Parathyroid adenoma (tissue), 2 donors: Measurements from ENCODE around the gene NBEAL2.
"Not testable (repeated sequence)": the region's sequence is repeated elsewhere in the genome, so short reads cannot be mapped to it uniquely, and the experiment has no call there.

Source experiments
- H2AFZ ChIP-seq: fragments of 300-600 bp; sonication (generic); one replicate; pipeline ENCODE4 v1.7.0; 2017; ENCODE audit warnings: antibody characterized with exemption, mild to moderate bottlenecking
- H3K27ac ChIP-seq: fragments of 300-600 bp; sonication (generic); one replicate; pipeline ENCODE4 v1.7.0; 2017
- H3K27me3 ChIP-seq: fragments of 300-600 bp; sonication (generic); one replicate; pipeline ENCODE4 v1.7.0; 2017; ENCODE audit warnings: low read length; ENCODE audit not compliant: control insufficient read depth, insufficient read depth
- H3K36me3 ChIP-seq: fragments of 300-600 bp; sonication (generic); one replicate; pipeline ENCODE4 v1.7.0; 2017; ENCODE audit warnings: low read length; ENCODE audit not compliant: control insufficient read depth, insufficient read depth
- H3K4me1 ChIP-seq: fragments of 300-600 bp; sonication (generic); one replicate; pipeline ENCODE4 v1.7.0; 2017; ENCODE audit warnings: control low read depth
- H3K4me2 ChIP-seq: fragments of 300-600 bp; sonication (generic); one replicate; pipeline ENCODE4 v1.7.0; 2017; ENCODE audit warnings: low read length
- H3K4me3 ChIP-seq: fragments of 300-600 bp; sonication (generic); one replicate; pipeline ENCODE4 v1.7.0; 2017; ENCODE audit warnings: low read depth, low read length
- H3K79me2 ChIP-seq: fragments of 300-600 bp; sonication (generic); one replicate; pipeline ENCODE4 v1.7.0; 2017; ENCODE audit warnings: control low read depth
- H3K9ac ChIP-seq: fragments of 300-600 bp; sonication (generic); one replicate; pipeline ENCODE4 v1.7.0; 2017; ENCODE audit warnings: mild to moderate bottlenecking
- H3K9me3 ChIP-seq: fragments of 300-600 bp; sonication (generic); one replicate; pipeline ENCODE4 v1.7.0; 2017; ENCODE audit warnings: low read length; ENCODE audit not compliant: control insufficient read depth
- CTCF ChIP-seq: fragments of 300-600 bp; sonication (generic); IDR thresholded peaks from one replicate; pipeline ENCODE4 v1.7.0; 2017; ENCODE audit warnings: antibody characterized with exemption, mild to moderate bottlenecking
- donor health status: primary hyperparathyroidism.

Gene NBEAL2

GRCh38 chr3:47019201-47019600, 39.7 kb downstream of the NBEAL2 start:
- H3K4me1 ChIP-seq: peaks cover 2% of the 10 kb centered on the region
- no peaks in the 10 kb centered on the region for H3K36me3 ChIP-seq
- no peak overlapping the region for H3K4me3 ChIP-seq
- TF ChIP-seq CTCF: no peak
- H3K9ac ChIP-seq: no peak overlapping the region
- H3K27ac ChIP-seq: no peak overlapping the region
- H3K27me3 ChIP-seq: no peaks in the 10 kb centered on the region
- H3K9me3 ChIP-seq: no peaks in the 10 kb centered on the region
- H3K4me2 ChIP-seq: no peak overlapping the region
- H3K79me2 ChIP-seq: peaks cover 21% of the 10 kb centered on the region
- no peak overlapping the region for H2AFZ ChIP-seq

- no peaks in the 10 kb centered on the region for H3K27me3 ChIP-seq
- no peaks in the 10 kb centered on the region for H3K36me3 ChIP-seq
- peaks cover 30% of the 10 kb centered on the region for H3K79me2 ChIP-seq
- no peak overlapping the region for H2AFZ ChIP-seq
- no peak overlapping the region for H3K4me2 ChIP-seq
- TF ChIP-seq CTCF: no peak
- H3K4me1 ChIP-seq: peaks cover 2% of the 10 kb centered on the region
- no peak overlapping the region for H3K9ac ChIP-seq
- no peak overlapping the region for H3K4me3 ChIP-seq
- H3K9me3 ChIP-seq: no peaks in the 10 kb centered on the region
- no peak overlapping the region for H3K27ac ChIP-seq
These were observed 40.8 kb downstream of the NBEAL2 start for GRCh38 chr3:47020311-47020710.

- H3K4me3 ChIP-seq: no peak overlapping the region
- peaks cover 33% of the 10 kb centered on the region for H3K79me2 ChIP-seq
- no peaks in the 10 kb centered on the region for H3K9me3 ChIP-seq
- H3K27me3 ChIP-seq: no peaks in the 10 kb centered on the region
- no peak overlapping the region for H3K27ac ChIP-seq
- peaks cover 2% of the 10 kb centered on the region for H3K4me1 ChIP-seq
- no peak overlapping the region for H2AFZ ChIP-seq
- H3K9ac ChIP-seq: no peak overlapping the region
- H3K4me2 ChIP-seq: no peak overlapping the region
- no peaks in the 10 kb centered on the region for H3K36me3 ChIP-seq
- TF ChIP-seq CTCF: no peak
These were observed 43.2 kb downstream of the NBEAL2 start for GRCh38 chr3:47022641-47023071.

- Histone ChIP-seq H3K27ac (no peak overlapping the region), H3K9me3 (no peaks in the 10 kb centered on the region), H3K4me3 (no peak overlapping the region), H3K4me2 (no peak overlapping the region), H3K9ac (no peak overlapping the region), H3K79me2 (peaks cover 33% of the 10 kb centered on the region), H3K27me3 (no peaks in the 10 kb centered on the region), H3K36me3 (no peaks in the 10 kb centered on the region), H3K4me1 (peaks cover 2% of the 10 kb centered on the region), H2AFZ (no peak overlapping the region)
- no peak for TF ChIP-seq CTCF
These were observed 45.5 kb downstream of the NBEAL2 start for GRCh38 chr3:47024932-47025331.

GRCh38 chr3:47026432-47026831, 47.0 kb downstream of the NBEAL2 start:
- H3K9ac ChIP-seq, H2AFZ ChIP-seq, H3K9me3 ChIP-seq, H3K4me2 ChIP-seq, H3K4me3 ChIP-seq, H3K36me3 ChIP-seq, H3K27me3 ChIP-seq, H3K4me1 ChIP-seq, H3K27ac ChIP-seq: not testable (repeated sequence)
- H3K79me2 ChIP-seq: peaks cover 29% of the 10 kb centered on the region
